GDM1 (cell line): Measurements from ENCODE around the gene SEC23B.

Experiments used
- DNase-seq: peaks from one replicate; lab custom pipeline; 2025; lab: John Stamatoyannopoulos, UW

The SEC23B gene

DNA sequence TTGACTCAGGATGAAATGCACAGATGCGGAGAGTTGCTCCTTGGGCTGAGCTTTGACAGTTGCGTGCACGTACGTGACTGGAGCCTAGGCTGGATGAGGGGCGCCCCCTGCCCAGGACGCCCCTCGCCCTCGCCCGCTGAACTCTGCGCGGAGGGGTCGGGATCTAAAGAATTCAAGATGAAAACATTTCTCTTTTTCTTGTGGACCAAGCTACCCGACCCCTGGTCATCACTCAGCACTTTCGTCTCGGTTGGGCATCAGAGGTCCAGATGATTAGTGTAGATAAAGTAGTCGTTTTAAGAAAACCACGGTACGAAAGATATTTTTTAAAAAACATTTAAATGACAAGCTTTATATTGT, 80.8 kb downstream of the SEC23B start:
- no peak for DNase-seq

DNA sequence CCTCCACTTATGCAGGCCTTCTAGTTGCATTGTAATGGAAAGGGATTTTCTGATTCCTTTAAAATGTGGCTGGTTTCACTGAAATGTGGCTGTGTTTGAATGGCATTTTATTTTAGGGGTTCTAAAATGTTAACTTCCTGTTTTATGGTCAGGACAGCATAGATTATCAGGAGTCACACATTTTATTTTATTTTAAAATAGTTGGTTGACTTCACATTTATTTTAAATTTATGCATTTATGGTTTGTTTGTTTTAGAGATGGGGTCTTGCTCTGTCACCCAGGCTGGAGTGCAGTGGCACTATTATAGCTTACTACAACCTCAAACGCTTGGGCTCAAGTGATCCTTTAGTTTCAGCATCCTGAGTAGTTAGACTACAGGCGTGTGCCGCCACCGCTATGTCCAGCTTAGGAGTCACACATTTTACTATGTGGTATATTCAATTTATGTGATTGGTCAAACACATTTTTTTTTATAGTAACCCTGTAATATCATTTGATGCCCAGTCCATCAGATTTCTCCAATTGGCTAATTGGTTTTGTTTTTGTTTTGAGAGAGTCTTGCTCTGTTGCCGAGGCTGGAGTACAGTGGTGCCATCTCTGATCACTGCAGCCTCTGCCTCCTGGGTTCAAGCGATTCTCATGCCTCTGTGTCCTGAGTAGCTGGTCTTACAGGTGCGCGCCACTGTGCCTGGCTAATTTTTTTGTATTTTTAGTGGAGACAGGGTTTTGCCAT, 82.4 kb downstream of the SEC23B start:
- DNase-seq: no peak

DNA sequence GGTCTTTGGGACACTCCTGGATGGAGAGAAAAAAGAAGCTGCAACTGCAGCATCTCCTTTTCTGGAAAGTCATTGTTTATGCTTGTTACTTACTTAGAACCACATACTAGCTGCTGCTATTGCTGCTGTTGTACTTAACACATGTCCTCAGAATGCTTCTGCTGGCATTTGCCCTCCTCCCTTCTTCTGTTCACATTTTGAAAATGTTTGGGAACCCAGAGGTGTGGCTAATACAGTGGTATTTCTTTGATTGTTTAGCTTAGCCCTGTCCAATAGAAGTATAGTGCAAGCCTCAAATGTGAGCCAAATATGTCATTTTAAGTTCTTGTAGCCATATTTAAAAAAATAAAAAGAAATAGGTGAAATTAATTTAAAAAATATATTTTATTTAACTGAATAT, 88.5 kb downstream of the SEC23B start:
- DNase-seq: no peak

DNA sequence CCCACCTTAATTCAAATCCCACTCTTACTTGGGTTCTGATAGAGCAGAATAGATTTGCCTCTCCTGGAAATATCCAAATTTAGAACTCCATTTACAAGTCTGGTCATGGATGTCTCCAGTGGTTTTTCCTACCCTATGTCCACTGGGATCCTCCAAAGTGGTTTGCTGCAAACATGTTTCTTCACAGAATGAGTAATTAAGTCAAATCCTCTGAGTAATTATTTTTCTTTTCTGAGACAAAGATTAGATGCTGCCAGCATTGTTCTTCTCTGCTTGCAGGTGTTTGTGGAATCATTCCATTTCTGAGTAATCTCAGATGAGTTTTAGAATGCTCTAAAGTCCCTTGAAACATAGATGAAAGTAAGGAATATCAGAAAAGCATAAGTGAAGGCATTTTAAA, 102.0 kb downstream of the SEC23B start:
- DNase-seq: no peak
